Smooth muscle cell (in vitro differentiated cells): Measurements from ENCODE around the gene FTH1. TPM values are rescaled to one million over a fixed set of nuclear protein-coding genes. Genes with fewer than 3 reads are reported as not detected.

Source experiments
- DNase-seq: peaks from one replicate; lab custom pipeline; 2025; ENCODE audit not compliant: unreplicated experiment; lab: John Stamatoyannopoulos, UW
- H2AFZ ChIP-seq: fragments of 200-600 bp; sonication (generic); 2 replicates; pipeline ENCODE4 v1.6.0; 2016; ENCODE audit warnings: antibody characterized with exemption, low read depth, mild to moderate bottlenecking
- H3F3A ChIP-seq: fragments of 200-600 bp; sonication (generic); 2 replicates; pipeline ENCODE4 v1.6.0; 2017; ENCODE audit warnings: antibody characterized with exemption, low read depth
- H3K27ac ChIP-seq: fragments of 200-600 bp; sonication (generic); 2 replicates; pipeline ENCODE4 v1.5.1; 2016; ENCODE audit warnings: low read depth, mild to moderate bottlenecking
- H3K27me3 ChIP-seq: fragments of 200-600 bp; sonication (generic); 2 replicates; pipeline ENCODE4 v1.6.1; 2016; ENCODE audit warnings: low read depth, mild to moderate bottlenecking
- H3K36me3 ChIP-seq: fragments of 200-600 bp; sonication (generic); 2 replicates; pipeline ENCODE4 v1.5.1; 2016; ENCODE audit warnings: low read depth
- H3K4me1 ChIP-seq: fragments of 200-600 bp; sonication (generic); 2 replicates; pipeline ENCODE4 v1.5.1; 2016; ENCODE audit warnings: low read depth
- H3K4me2 ChIP-seq: fragments of 200-600 bp; sonication (generic); 2 replicates; pipeline ENCODE4 v1.6.0; 2016; ENCODE audit warnings: mild to moderate bottlenecking
- H3K4me3 ChIP-seq: fragments of 200-600 bp; sonication (generic); 2 replicates; pipeline ENCODE4 v1.5.1; 2016; ENCODE audit warnings: mild to moderate bottlenecking
- H3K79me2 ChIP-seq: fragments of 200-600 bp; sonication (generic); 2 replicates; pipeline ENCODE4 v1.6.0; 2016; ENCODE audit warnings: low read depth, mild to moderate bottlenecking
- H3K9ac ChIP-seq: fragments of 200-600 bp; sonication (generic); 2 replicates; pipeline ENCODE4 v1.6.0; 2016; ENCODE audit warnings: low read depth
- H3K9me3 ChIP-seq: fragments of 200-600 bp; sonication (generic); replicated peaks from 2 replicates; pipeline ENCODE4 v1.5.1; 2016; ENCODE audit warnings: low read depth
- H4K20me1 ChIP-seq: fragments of 200-600 bp; sonication (generic); 2 replicates; pipeline ENCODE4 v1.6.0; 2016; ENCODE audit warnings: low read depth
- WGBS: methylation state at CpG from one replicate; pipeline ENCODE4 v1.1.7; 2016; ENCODE audit warnings: low lambda C conversion rate; 5-methylcytosine and 5-hydroxymethylcytosine counted together
- polyA plus RNA-seq: library from polyadenylated mRNA; unstranded; fragments of >200 nt; fragmentation: Nextera tagmentation; extraction: Ambion mirVana; gene quantifications from 2 replicates; pipeline ENCODE4 v1.2.1, GENCODE V29; 2016
- total RNA-seq: library from RNA; depleted of rRNA; stranded (reverse); fragments of >200 nt; gene quantifications from 2 replicates; pipeline ENCODE4 v1.2.3, GENCODE V29; 2014
- TF ChIP-seq, protein P1 (sequence below): fragments of 200-600 bp; sonication (generic); IDR thresholded peaks from 2 replicates; pipeline ENCODE4 v1.5.1; 2017; ENCODE audit warnings: borderline replicate concordance, mild to moderate bottlenecking, antibody characterized with exemption; ENCODE audit not compliant: insufficient read depth, poor library complexity, severe bottlenecking

The FTH1 gene
- total and polyA plus RNA-seq, 2 experiments from 2014 or later: 1,173 to 6,048 TPM

DNA sequence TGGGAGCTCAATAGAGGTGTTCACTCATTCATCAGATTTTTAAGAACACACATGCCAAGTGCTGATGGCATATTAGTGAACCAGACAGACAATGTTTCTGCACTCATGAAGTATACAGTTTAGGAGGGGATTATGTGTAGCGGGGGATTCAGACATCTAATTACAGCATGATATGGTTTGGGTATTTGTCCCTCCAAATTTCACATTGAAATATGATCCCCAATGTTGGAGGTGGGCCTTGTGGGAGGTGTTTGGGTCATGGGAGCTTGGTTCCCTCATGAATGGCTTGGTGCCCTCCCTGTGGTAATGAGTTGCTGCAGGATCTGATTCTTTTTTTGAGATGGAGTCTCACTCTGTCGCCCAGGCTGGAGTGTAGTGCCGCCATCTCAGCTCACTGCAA lies 41.2 kb downstream of the FTH1 start:
- Histone ChIP-seq H3K27me3 (no peaks in the 10 kb centered on the region), H3K79me2 (no peaks in the 10 kb centered on the region), H3K36me3 (no peaks in the 10 kb centered on the region), H3K9ac (no peak overlapping the region), H3K4me1 (peaks cover 12% of the 10 kb centered on the region), H3K9me3 (no peaks in the 10 kb centered on the region), H3K4me2 (no peak overlapping the region), H3F3A (peaks cover 10% of the 10 kb centered on the region), H3K27ac (no peak overlapping the region), H2AFZ (no peak overlapping the region), H4K20me1 (no peaks in the 10 kb centered on the region), H3K4me3 (no peak overlapping the region)
- DNase-seq: no peak
- WGBS: 94% methylated on average over 3 of the region's 3 CpGs
- TF ChIP-seq, protein P1, sequence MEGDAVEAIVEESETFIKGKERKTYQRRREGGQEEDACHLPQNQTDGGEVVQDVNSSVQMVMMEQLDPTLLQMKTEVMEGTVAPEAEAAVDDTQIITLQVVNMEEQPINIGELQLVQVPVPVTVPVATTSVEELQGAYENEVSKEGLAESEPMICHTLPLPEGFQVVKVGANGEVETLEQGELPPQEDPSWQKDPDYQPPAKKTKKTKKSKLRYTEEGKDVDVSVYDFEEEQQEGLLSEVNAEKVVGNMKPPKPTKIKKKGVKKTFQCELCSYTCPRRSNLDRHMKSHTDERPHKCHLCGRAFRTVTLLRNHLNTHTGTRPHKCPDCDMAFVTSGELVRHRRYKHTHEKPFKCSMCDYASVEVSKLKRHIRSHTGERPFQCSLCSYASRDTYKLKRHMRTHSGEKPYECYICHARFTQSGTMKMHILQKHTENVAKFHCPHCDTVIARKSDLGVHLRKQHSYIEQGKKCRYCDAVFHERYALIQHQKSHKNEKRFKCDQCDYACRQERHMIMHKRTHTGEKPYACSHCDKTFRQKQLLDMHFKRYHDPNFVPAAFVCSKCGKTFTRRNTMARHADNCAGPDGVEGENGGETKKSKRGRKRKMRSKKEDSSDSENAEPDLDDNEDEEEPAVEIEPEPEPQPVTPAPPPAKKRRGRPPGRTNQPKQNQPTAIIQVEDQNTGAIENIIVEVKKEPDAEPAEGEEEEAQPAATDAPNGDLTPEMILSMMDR: no peak

DNA sequence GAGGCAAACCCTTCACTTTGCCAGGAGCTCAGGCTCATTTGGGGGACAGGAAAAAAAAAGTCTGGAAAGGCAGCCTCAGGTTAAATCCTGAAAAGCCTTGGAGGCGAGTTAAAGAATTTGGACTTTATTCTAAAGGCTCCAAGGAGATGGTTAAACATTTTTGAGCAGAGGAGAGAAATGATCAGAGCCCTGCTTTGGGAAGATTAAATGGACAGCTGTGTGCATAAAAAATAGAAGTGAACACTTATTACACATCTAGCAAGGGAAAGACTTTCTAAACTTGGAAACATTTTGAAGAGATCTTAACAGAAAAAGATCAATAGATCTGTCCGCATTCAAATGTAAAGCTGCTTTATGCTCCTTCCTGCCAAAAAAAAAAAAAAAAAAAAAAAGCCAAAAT lies 41.7 kb downstream of the FTH1 start:
- TF ChIP-seq, protein P1: no peak
- no peak for DNase-seq
- 95% methylated on average over 2 of the region's 2 CpGs for WGBS
- no peaks in the 10 kb centered on the region for H3K36me3 ChIP-seq
- H3K27ac ChIP-seq: no peak overlapping the region
- peaks cover 12% of the 10 kb centered on the region for H3K4me1 ChIP-seq
- no peaks in the 10 kb centered on the region for H3K27me3 ChIP-seq
- no peak overlapping the region for H3K9ac ChIP-seq
- no peaks in the 10 kb centered on the region for H3K79me2 ChIP-seq
- no peaks in the 10 kb centered on the region for H4K20me1 ChIP-seq
- peaks cover 10% of the 10 kb centered on the region for H3F3A ChIP-seq
- no peak overlapping the region for H3K4me2 ChIP-seq
- H3K4me3 ChIP-seq: no peak overlapping the region
- H2AFZ ChIP-seq: no peak overlapping the region
- H3K9me3 ChIP-seq: no peaks in the 10 kb centered on the region

DNA sequence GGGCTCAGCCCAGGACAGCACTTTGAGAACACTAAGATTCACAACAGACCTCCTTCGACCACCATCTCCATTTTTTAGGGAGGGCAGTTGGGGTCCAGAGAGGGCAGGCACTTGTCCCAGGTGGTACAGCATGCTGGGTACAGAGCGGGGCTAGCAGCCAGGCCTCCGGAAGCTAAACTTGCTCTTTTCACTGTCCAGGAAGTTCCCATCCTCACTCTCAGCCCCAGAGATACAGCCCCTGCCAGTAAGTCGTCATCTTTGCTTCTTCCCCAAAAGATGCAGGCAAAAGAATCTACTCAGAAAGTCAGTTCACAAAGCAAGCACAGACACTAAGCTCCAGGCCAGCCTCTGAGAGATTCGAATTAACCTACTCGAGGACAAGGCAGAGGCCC lies 43.4 kb downstream of the FTH1 start:
- WGBS: 79% methylated on average over 6 of the region's 6 CpGs
- H3F3A ChIP-seq: peaks cover 10% of the 10 kb centered on the region
- no peak overlapping the region for H2AFZ ChIP-seq
- no peak overlapping the region for H3K4me3 ChIP-seq
- no peak for DNase-seq
- TF ChIP-seq, protein P1: no peak
- no peaks in the 10 kb centered on the region for H4K20me1 ChIP-seq
- no peaks in the 10 kb centered on the region for H3K36me3 ChIP-seq
- peaks cover 12% of the 10 kb centered on the region for H3K4me1 ChIP-seq
- H3K4me2 ChIP-seq: peak overlapping the region; percentile 76
- H3K9me3 ChIP-seq: no peaks in the 10 kb centered on the region
- H3K79me2 ChIP-seq: no peaks in the 10 kb centered on the region
- no peaks in the 10 kb centered on the region for H3K27me3 ChIP-seq
- peak overlapping the region; percentile 89 for H3K27ac ChIP-seq
- no peak overlapping the region for H3K9ac ChIP-seq
